Immature natural killer cell (primary cell): Measurements from ENCODE around the gene ARHGAP32. TPM values are rescaled to one million over a fixed set of nuclear protein-coding genes. Genes with fewer than 3 reads are reported as not detected.

Source experiments
- DNase-seq, 3 donors: peaks; one replicate each; pipeline ENCODE4 v3.0.0; 2022; ENCODE audit warnings: mixed read lengths in 1 of 3
- H3K27ac Mint-ChIP-seq, 6 donors: one replicate each; pipeline ENCODE4 v1.8.0; 2020; ENCODE audit warnings: mixed read lengths in 6 of 6, mild to moderate bottlenecking in 5 of 6, inconsistent platforms in 4 of 6, moderate library complexity in 3 of 6
- H3K27me3 Mint-ChIP-seq, 3 donors: one replicate each; pipeline ENCODE4 v1.8.0; 2020 to 2021; ENCODE audit warnings: low read depth in 3 of 3, mild to moderate bottlenecking in 3 of 3, mixed read lengths in 3 of 3, moderate library complexity in 3 of 3, inconsistent platforms in 1 of 3
- H3K36me3 Mint-ChIP-seq, 3 donors: one replicate each; pipeline ENCODE4 v1.8.0; 2020; ENCODE audit warnings: mixed read lengths in 3 of 3, inconsistent platforms in 2 of 3, mild to moderate bottlenecking in 2 of 3
- H3K4me1 Mint-ChIP-seq, 2 donors: one replicate each; pipeline ENCODE4 v1.8.0; 2020; ENCODE audit warnings: inconsistent platforms in 2 of 2, mild to moderate bottlenecking in 2 of 2, mixed read lengths in 2 of 2, moderate library complexity in 1 of 2
- H3K4me3 Mint-ChIP-seq, 5 donors: one replicate each; pipeline ENCODE4 v1.8.0; 2020; ENCODE audit warnings: mild to moderate bottlenecking in 5 of 5, mixed read lengths in 5 of 5, inconsistent platforms in 3 of 5, moderate library complexity in 3 of 5
- H3K9me3 Mint-ChIP-seq, 6 donors: one replicate each; pipeline ENCODE4 v1.8.0; 2020; ENCODE audit warnings: mild to moderate bottlenecking in 6 of 6, mixed read lengths in 6 of 6, inconsistent platforms in 4 of 6, moderate library complexity in 3 of 6
- polyA plus RNA-seq, 3 donors: library from polyadenylated mRNA; unstranded; fragments of 300-500 nt; fragmentation: Illumina TruSeq; gene quantifications; one replicate each; pipeline ENCODE4 v1.2.3, GENCODE V29; 2021

ARHGAP32 gene
- polyA plus RNA-seq, 3 donors from 2014 or later = 0.23 to 1.8 (median 0.69) TPM

GRCh38 chr11:129215506-129216245 lies 23.6 kb upstream of the ARHGAP32 start:
- Mint-ChIP-seq H3K9me3 (peaks cover 0 to 2% (median 0%) of the 10 kb centered on the region in 6 donors), H3K4me3 (no peak overlapping the region), H3K27me3 (peaks cover 0 to 9% (median 4%) of the 10 kb centered on the region in 3 donors), H3K27ac (no peak overlapping the region), H3K4me1 (peaks cover 3 to 11% of the 10 kb centered on the region in 2 donors), H3K36me3 (peaks cover 0 to 4% (median 0%) of the 10 kb centered on the region in 3 donors)
- no peak for DNase-seq

GRCh38 chr11:129214710-129215295 lies 22.7 kb upstream of the ARHGAP32 start:
- Mint-ChIP-seq H3K36me3 (peaks cover 0 to 4% (median 0%) of the 10 kb centered on the region in 3 donors), H3K27me3 (peaks cover 0 to 9% (median 4%) of the 10 kb centered on the region in 3 donors), H3K4me1 (peaks cover 3 to 11% of the 10 kb centered on the region in 2 donors), H3K9me3 (peaks cover 0 to 2% (median 0%) of the 10 kb centered on the region in 6 donors), H3K4me3 (no peak overlapping the region), H3K27ac (peak overlapping the region in 1 of 6 donors; percentile 57)
- DNase-seq = no peak

- H3K4me3 Mint-ChIP-seq = no peak overlapping the region
- peaks cover 0 to 4% (median 0%) of the 10 kb centered on the region in 3 donors for H3K36me3 Mint-ChIP-seq
- H3K27ac Mint-ChIP-seq = no peak overlapping the region
- H3K27me3 Mint-ChIP-seq = peaks cover 4 to 7% (median 4%) of the 10 kb centered on the region in 3 donors
- peaks cover 3 to 11% of the 10 kb centered on the region in 2 donors for H3K4me1 Mint-ChIP-seq
- peaks cover 0 to 2% (median 0%) of the 10 kb centered on the region in 6 donors for H3K9me3 Mint-ChIP-seq
- no peak for DNase-seq
Measured at GRCh38 chr11:129213261-129213660, 21.1 kb upstream of the ARHGAP32 start.

- Mint-ChIP-seq H3K36me3 (no peaks in the 10 kb centered on the region), H3K4me3 (no peak overlapping the region), H3K4me1 (peaks cover 3 to 11% of the 10 kb centered on the region in 2 donors), H3K9me3 (peaks cover 0 to 5% (median under 1%) of the 10 kb centered on the region in 6 donors), H3K27me3 (peaks cover 5 to 11% (median 10%) of the 10 kb centered on the region in 3 donors), H3K27ac (no peak overlapping the region)
- no peak for DNase-seq
Measured at GRCh38 chr11:129211397-129211796, 19.3 kb upstream of the ARHGAP32 start.

GRCh38 chr11:129210831-129211181 lies 18.7 kb upstream of the ARHGAP32 start:
- Mint-ChIP-seq H3K27ac (no peak overlapping the region), H3K27me3 (peaks cover 5 to 11% (median 10%) of the 10 kb centered on the region in 3 donors), H3K36me3 (no peaks in the 10 kb centered on the region), H3K4me3 (no peak overlapping the region), H3K9me3 (peaks cover 0 to 5% (median under 1%) of the 10 kb centered on the region in 6 donors), H3K4me1 (peaks cover 3 to 11% of the 10 kb centered on the region in 2 donors)
- DNase-seq = no peak

- H3K27me3 Mint-ChIP-seq = peaks cover 5 to 11% (median 8%) of the 10 kb centered on the region in 3 donors
- H3K4me3 Mint-ChIP-seq = no peak overlapping the region
- no peak overlapping the region for H3K27ac Mint-ChIP-seq
- no peak for DNase-seq
- peaks cover 3 to 9% of the 10 kb centered on the region in 2 donors for H3K4me1 Mint-ChIP-seq
- no peaks in the 10 kb centered on the region for H3K36me3 Mint-ChIP-seq
- peaks cover 0 to 5% (median under 1%) of the 10 kb centered on the region in 6 donors for H3K9me3 Mint-ChIP-seq
Measured at GRCh38 chr11:129209891-129210830, 18.0 kb upstream of the ARHGAP32 start.

GRCh38 chr11:129208863-129209262 lies 16.7 kb upstream of the ARHGAP32 start:
- Mint-ChIP-seq H3K36me3 (no peaks in the 10 kb centered on the region), H3K4me3 (no peak overlapping the region), H3K27me3 (peaks cover 5 to 11% (median 8%) of the 10 kb centered on the region in 3 donors), H3K9me3 (peaks cover 0 to 5% (median under 1%) of the 10 kb centered on the region in 6 donors), H3K27ac (no peak overlapping the region), H3K4me1 (no peaks in the 10 kb centered on the region)
- DNase-seq = no peak

- no peaks in the 10 kb centered on the region for H3K36me3 Mint-ChIP-seq
- H3K9me3 Mint-ChIP-seq = peaks cover 0 to 5% (median 3%) of the 10 kb centered on the region in 6 donors
- H3K4me1 Mint-ChIP-seq = no peaks in the 10 kb centered on the region
- H3K27ac Mint-ChIP-seq = no peak overlapping the region
- H3K4me3 Mint-ChIP-seq = no peak overlapping the region
- peaks cover 2 to 11% (median 5%) of the 10 kb centered on the region in 3 donors for H3K27me3 Mint-ChIP-seq
- DNase-seq = no peak
Measured at GRCh38 chr11:129204150-129204838, 12.2 kb upstream of the ARHGAP32 start.

- Mint-ChIP-seq H3K36me3 (no peaks in the 10 kb centered on the region), H3K4me3 (no peak overlapping the region), H3K27ac (no peak overlapping the region), H3K9me3 (peaks cover 0 to 11% (median 1%) of the 10 kb centered on the region in 6 donors), H3K4me1 (no peaks in the 10 kb centered on the region), H3K27me3 (peaks cover 2 to 5% (median 5%) of the 10 kb centered on the region in 3 donors)
- no peak for DNase-seq
Measured at GRCh38 chr11:129202646-129203045, 10.5 kb upstream of the ARHGAP32 start.

- Mint-ChIP-seq H3K36me3 (no peaks in the 10 kb centered on the region), H3K27ac (no peak overlapping the region), H3K4me3 (no peak overlapping the region), H3K9me3 (peaks cover 0 to 11% (median 1%) of the 10 kb centered on the region in 6 donors), H3K4me1 (no peaks in the 10 kb centered on the region), H3K27me3 (no peaks in the 10 kb centered on the region)
- no peak for DNase-seq
Measured at GRCh38 chr11:129195682-129196081, 3.6 kb upstream of the ARHGAP32 start.

- no peak overlapping the region for H3K4me3 Mint-ChIP-seq
- no peak for DNase-seq
- peaks cover 0 to 3% (median 0%) of the 10 kb centered on the region in 3 donors for H3K27me3 Mint-ChIP-seq
- H3K9me3 Mint-ChIP-seq = peaks cover 0 to 2% (median 0%) of the 10 kb centered on the region in 6 donors
- no peaks in the 10 kb centered on the region for H3K4me1 Mint-ChIP-seq
- H3K27ac Mint-ChIP-seq = no peak overlapping the region
- H3K36me3 Mint-ChIP-seq = no peaks in the 10 kb centered on the region
Measured at GRCh38 chr11:129191649-129192048, 476 bp downstream of the ARHGAP32 start.

- H3K27ac Mint-ChIP-seq = no peak overlapping the region
- peaks cover 0 to 5% (median 0%) of the 10 kb centered on the region in 3 donors for H3K27me3 Mint-ChIP-seq
- peaks cover 0 to 2% (median 0%) of the 10 kb centered on the region in 6 donors for H3K9me3 Mint-ChIP-seq
- DNase-seq = no peak
- H3K4me1 Mint-ChIP-seq = no peaks in the 10 kb centered on the region
- no peak overlapping the region for H3K4me3 Mint-ChIP-seq
- no peaks in the 10 kb centered on the region for H3K36me3 Mint-ChIP-seq
Measured at GRCh38 chr11:129190087-129190486, 2.0 kb downstream of the ARHGAP32 start.

- Mint-ChIP-seq H3K27me3 (peaks cover 0 to 5% (median 0%) of the 10 kb centered on the region in 3 donors), H3K4me3 (peak overlapping the region in 1 of 5 donors; percentile 2), H3K36me3 (no peaks in the 10 kb centered on the region), H3K27ac (no peak overlapping the region), H3K9me3 (peaks cover 0 to 3% (median under 1%) of the 10 kb centered on the region in 6 donors), H3K4me1 (no peaks in the 10 kb centered on the region)
- no peak for DNase-seq
Measured at GRCh38 chr11:129189646-129190045, 2.5 kb downstream of the ARHGAP32 start.
